MM.1S (cell line): Measurements from ENCODE around the gene APOC3.

Experiments
- CTCF ChIP-seq: fragments of 300-600 bp; sonication (generic); IDR thresholded peaks from 2 replicates; pipeline ENCODE4 v1.5.1; 2016; ENCODE audit warnings: antibody characterized with exemption, low read length, mixed read lengths
- EZH2 ChIP-seq: fragments of 300-600 bp; sonication (generic); optimal IDR thresholded peaks from 2 replicates; pipeline ENCODE3; 2017; ENCODE audit warnings: low read depth, mild to moderate bottlenecking, antibody characterized with exemption, low read length, mixed read lengths

GRCh38 chr11:116874251-116874650 is 44.5 kb downstream of the APOC3 start:
- TF ChIP-seq CTCF = no peak
- no peak for TF ChIP-seq EZH2
